CD4-positive, alpha-beta T cell (primary cell): Measurements from ENCODE around the gene HM13. TPM values are rescaled to one million over a fixed set of nuclear protein-coding genes. Genes with fewer than 3 reads are reported as not detected.

ENCODE experiments used
- ATAC-seq: fragments of 200-7000 bp; cut with Tn5 transposase; one replicate; pipeline ENCODE4 v1.10.0; 2022; ENCODE audit warnings: mild to moderate bottlenecking; ENCODE audit not compliant: poor library complexity
- CTCF ChIA-PET: fragments of 350-600 bp; sonication (Branson Sonifier 250); formaldehyde crosslinking; loops from one replicate; lab custom pipeline; 2021; ENCODE audit warnings: antibody characterized with exemption, inconsistent platforms; lab: Charles Lee
- POLR2A ChIA-PET: fragments of 350-600 bp; sonication (Branson Sonifier 250); formaldehyde crosslinking; loops from one replicate; lab custom pipeline; 2021; ENCODE audit warnings: antibody characterized with exemption, inconsistent platforms; lab: Charles Lee
- DNase-seq, 14 experiments: peaks; one replicate each; pipeline ENCODE4 v3.0.0-alpha.2; 2013 to 2020; ENCODE audit warnings: mixed read lengths in 2 of 14
- H3K27ac ChIP-seq, 2 donors: one replicate each; pipeline versions ENCODE4 v1.5.1 to v1.7.0; 2013; ENCODE audit warnings: low read length in 2 of 2, low read depth in 1 of 2, mild to moderate bottlenecking in 1 of 2
- H3K27me3 ChIP-seq, 2 experiments: 1 replicate in 1 of 2; 2 replicates in 1 of 2; pipeline versions ENCODE4 v1.6.1 to v1.7.0; 2013; ENCODE audit warnings: low read length in 2 of 2, control low read depth in 1 of 2, mild to moderate bottlenecking in 1 of 2, moderate library complexity in 1 of 2; ENCODE audit not compliant: insufficient read depth in 2 of 2, control insufficient read depth in 1 of 2
- H3K36me3 ChIP-seq: one replicate; pipeline ENCODE4 v1.6.1; 2013; ENCODE audit warnings: low read length, control low read depth; ENCODE audit not compliant: insufficient read depth
- H3K4me1 ChIP-seq: one replicate; pipeline ENCODE4 v1.6.1; 2013; ENCODE audit warnings: low read length, control low read depth; ENCODE audit not compliant: insufficient read depth
- H3K4me3 ChIP-seq: one replicate; pipeline ENCODE4 v1.5.1; 2013; ENCODE audit warnings: mild to moderate bottlenecking, low read length, moderate library complexity
- H3K9me3 ChIP-seq, 2 experiments: 1 replicate in 1 of 2; 2 replicates in 1 of 2; pipeline versions ENCODE4 v1.6.1 to v1.7.0; 2013; ENCODE audit warnings: low read length in 2 of 2, mild to moderate bottlenecking in 2 of 2, control low read depth in 1 of 2, moderate library complexity in 1 of 2; ENCODE audit not compliant: control insufficient read depth in 1 of 2, insufficient read depth in 1 of 2
- H3K27ac Mint-ChIP-seq: one replicate; pipeline ENCODE4 v1.8.0; 2020; ENCODE audit warnings: mixed read lengths
- H3K27me3 Mint-ChIP-seq: one replicate; pipeline ENCODE4 v1.8.0; 2021; ENCODE audit warnings: mixed read lengths
- H3K36me3 Mint-ChIP-seq: one replicate; pipeline ENCODE4 v1.8.0; 2021; ENCODE audit warnings: low read depth, mixed read lengths
- H3K4me1 Mint-ChIP-seq: one replicate; pipeline ENCODE4 v1.8.0; 2021; ENCODE audit warnings: low read depth, mixed read lengths
- H3K4me3 Mint-ChIP-seq: one replicate; pipeline ENCODE4 v1.8.0; 2020; ENCODE audit warnings: mild to moderate bottlenecking, mixed read lengths
- H3K9me3 Mint-ChIP-seq: one replicate; pipeline ENCODE4 v1.8.0; 2020; ENCODE audit warnings: mixed read lengths
- CTCF ChIP-seq: fragments of 200-600 bp; IDR thresholded peaks from one replicate; pipeline ENCODE4 v1.8.0; 2022; ENCODE audit warnings: antibody characterized with exemption, mild to moderate bottlenecking
- intact Hi-C, 2 experiments: fragments of 100-400 bp; cut with DNase I in 1 of 2; cut with micrococcal nuclease in 1 of 2; formaldehyde crosslinking; loops; one replicate each; pipeline versions ENCODE4 v1.15.1 to v1.9.0; 2023 to 2025; cut with DNase I, micrococcal nuclease
- microRNA-seq: library from miRNA; unstranded; fragments of <30 nt; microRNA quantifications from one replicate; pipeline ENCODE4 v1.2.0, GENCODE V29; 2021; ENCODE audit warnings: borderline microRNAs expressed, borderline replicate concordance
- total RNA-seq, 174 experiments: library from RNA in 2 of 174; stranded (reverse) in 2 of 174; gene quantifications; one replicate each; pipeline ENCODE4 v1.2.3 and lab custom pipeline; 2021 to 2026

Gene HM13
- total RNA-seq, 2 experiments from 2014 or later = 97.8 to 113 TPM

- H3K27me3 ChIP-seq = peaks cover 0 to 3% of the 10 kb centered on the region in 2 experiments
- Mint-ChIP-seq H3K4me3 (no peak overlapping the region), H3K36me3 (no peaks in the 10 kb centered on the region), H3K27ac (no peak overlapping the region), H3K27me3 (peaks cover 15% of the 10 kb centered on the region), H3K4me1 (no peaks in the 10 kb centered on the region), H3K9me3 (no peaks in the 10 kb centered on the region)
- peaks cover 4% of the 10 kb centered on the region for H3K4me1 ChIP-seq
- POLR2A ChIA-PET = no interaction called here
- H3K9me3 ChIP-seq = no peaks in the 10 kb centered on the region
- CTCF ChIA-PET = interaction anchor here (8.9 kb wide), 1 partner anchor 45 kb away, joined by 347 read pairs; no protein-coding TSS in a partner anchor
- no peaks in the 10 kb centered on the region for H3K36me3 ChIP-seq
- DNase-seq (no peak), ATAC-seq (no peak)
- TF ChIP-seq CTCF = no peak
- intact Hi-C loops = no loop called here
- H3K27ac ChIP-seq = no peak overlapping the region
- no peak overlapping the region for H3K4me3 ChIP-seq
Measured at GRCh38 chr20:31615416-31615815, 101.2 kb downstream of the HM13 start.

- H3K4me1 Mint-ChIP-seq = no peaks in the 10 kb centered on the region
- ChIA-PET POLR2A (no interaction called here), CTCF (interaction anchor here (1.0 kb wide), 1 partner anchor 60 kb away, joined by 5 read pairs; no protein-coding TSS in a partner anchor)
- DNase-seq (peak in 2 of 14 experiments; percentile 29 to 38), ATAC-seq (no peak)
- Histone ChIP-seq H3K27ac (no peak overlapping the region), H3K9me3 (no peaks in the 10 kb centered on the region), H3K4me3 (no peak overlapping the region), H3K4me1 (peaks cover 2% of the 10 kb centered on the region), H3K36me3 (no peaks in the 10 kb centered on the region), H3K27me3 (no peaks in the 10 kb centered on the region)
- no peaks in the 10 kb centered on the region for H3K9me3 Mint-ChIP-seq
- no peak overlapping the region for H3K4me3 Mint-ChIP-seq
- no peak for TF ChIP-seq CTCF
- H3K27me3 Mint-ChIP-seq = peaks cover 9% of the 10 kb centered on the region
- intact Hi-C loops = no loop called here
- H3K27ac Mint-ChIP-seq = no peak overlapping the region
- no peaks in the 10 kb centered on the region for H3K36me3 Mint-ChIP-seq
Measured at GRCh38 chr20:31617432-31618104, 103.3 kb downstream of the HM13 start.

Small RNA genes within 50 kb of the gene (microRNA-seq; reads per million reads assigned to microRNA genes)
- gene MIR3193 = not detected

Other genes starting within 250 kb of the HM13 start
- gene DEFB116, start 205.9 kb upstream of the HM13 start, total RNA-seq = not detected
- not detected for gene DEFB118, start 145.8 kb upstream of the HM13 start, total RNA-seq
- gene DEFB119, start 123.9 kb upstream of the HM13 start, total RNA-seq = not detected
- gene DEFB121, start 108.2 kb upstream of the HM13 start, total RNA-seq = not detected
- gene DEFB123, start 73.8 kb upstream of the HM13 start, total RNA-seq = not detected
- gene DEFB124, start 39.3 kb upstream of the HM13 start, total RNA-seq = not detected
- gene REM1, start 39.2 kb upstream of the HM13 start, total RNA-seq = not detected
- 10 to 100 TPM; 22.8 to 24.2 TPM for gene ID1, start 90.8 kb downstream of the HM13 start, total RNA-seq
- gene COX4I2, start 123.5 kb downstream of the HM13 start, total RNA-seq = not detected
- gene BCL2L1, start 208.4 kb downstream of the HM13 start, total RNA-seq = 10 to 100 TPM; 11.8 to 11.9 TPM
- gene TPX2, start 224.8 kb downstream of the HM13 start, total RNA-seq = under 1 TPM; 0.85 to 0.89 TPM